HepG2 (cell line): ENCODE results near the gene NBL1. TPM values are rescaled to one million over a fixed set of nuclear protein-coding genes. Genes with fewer than 3 reads are reported as not detected.
A peak's percentile ranks its signal among the peaks of the same experiment; 100 is the strongest.

Experiments used
- ATAC-seq: fragments of 200-7000 bp; cut with Tn5 transposase; 3 replicates; pipeline ENCODE4 v1.9.1; 2020; ENCODE audit warnings: mild to moderate bottlenecking, moderate library complexity
- BruUV-seq: library from RNA; stranded (reverse); fragments of 400-500 nt; replicated peaks from 2 replicates; lab custom pipeline; 2021; lab: Mats Ljungman, UMichigan
- CTCF ChIA-PET: fragments of 300-600 bp; formaldehyde crosslinking; extraction: SDS; loops from one replicate; lab custom pipeline; 2021; ENCODE audit warnings: low total read pairs, inconsistent platforms, low intra/inter-chr PET ratio; lab: Yijun Ruan, JAX
- POLR2A ChIA-PET: fragments of 350-600 bp; sonication (Branson Sonifier 250); formaldehyde crosslinking; loops from one replicate; lab custom pipeline; 2020; ENCODE audit warnings: antibody characterized with exemption, inconsistent platforms; lab: Yijun Ruan, JAX
- DNase-seq: peaks from one replicate; pipeline ENCODE4 v3.0.0-alpha.2; 2015; ENCODE audit warnings: low spot score
- FAIRE-seq: peaks from 3 replicates; lab custom pipeline; 2011; peaks lifted over from hg19 to GRCh38; lab: Jason Lieb, UNC
- H2AFZ ChIP-seq: one replicate; pipeline ENCODE4 v1.6.1; 2011; ENCODE audit warnings: low read length, inconsistent platforms
- H3K27ac ChIP-seq: fragments of 300-600 bp; 3 replicates; pipeline ENCODE4 v1.8.0; 2011; ENCODE audit warnings: mixed run types, mild to moderate bottlenecking, mixed read lengths, low read length, inconsistent platforms; ENCODE audit not compliant: insufficient read depth; ENCODE audit errors: extremely low read length
- H3K27me3 ChIP-seq, 2 experiments: fragments of 200-600 bp in 1 of 2; 2 replicates in 1 of 2; 3 replicates in 1 of 2; pipeline versions ENCODE4 v1.6.0 to v1.8.0; 2011; ENCODE audit warnings: low read length in 2 of 2, mild to moderate bottlenecking in 2 of 2, moderate library complexity in 2 of 2, inconsistent platforms in 1 of 2; ENCODE audit not compliant: insufficient read depth in 2 of 2, control insufficient read depth in 1 of 2
- H3K36me3 ChIP-seq, 2 experiments: fragments of 200-600 bp in 1 of 2; replicated peaks in 1 of 2; 2 replicates in 1 of 2; 3 replicates in 1 of 2; pipeline versions ENCODE4 v1.5.1 to v1.8.0; 2011; ENCODE audit warnings: low read length in 2 of 2, inconsistent platforms in 1 of 2; ENCODE audit not compliant: insufficient read depth in 2 of 2, control insufficient read depth in 1 of 2
- H3K4me1 ChIP-seq: 2 replicates; pipeline ENCODE4 v1.5.1; 2012; ENCODE audit warnings: low read length, inconsistent platforms; ENCODE audit not compliant: insufficient read depth
- H3K4me2 ChIP-seq: 2 replicates; pipeline ENCODE4 v1.6.0; 2011; ENCODE audit warnings: low read depth, low read length, inconsistent platforms
- H3K4me3 ChIP-seq, 3 experiments: fragments of 200-600 bp in 1 of 3; sonication (generic), shearing (Covaris generic) in 1 of 3; replicated peaks in 1 of 3; 2 replicates each; pipeline ENCODE4 v1.5.1; 2011 to 2016; ENCODE audit warnings: low read length in 3 of 3, inconsistent platforms in 2 of 3, low read depth in 2 of 3, mild to moderate bottlenecking in 2 of 3, control low read depth in 1 of 3, mixed read lengths in 1 of 3; ENCODE audit not compliant: insufficient read depth in 1 of 3
- H3K79me2 ChIP-seq: one replicate; pipeline ENCODE4 v1.6.1; 2011; ENCODE audit warnings: low read length, inconsistent platforms; ENCODE audit not compliant: insufficient read depth
- H3K9ac ChIP-seq: 2 replicates; pipeline ENCODE4 v1.6.0; 2011; ENCODE audit warnings: mild to moderate bottlenecking, low read depth, low read length, inconsistent platforms; ENCODE audit not compliant: insufficient read depth
- H3K9me3 ChIP-seq: 2 replicates; pipeline ENCODE4 v1.5.1; 2012; ENCODE audit warnings: mild to moderate bottlenecking, low read length
- H4K20me1 ChIP-seq: 2 replicates; pipeline ENCODE4 v1.6.0; 2011; ENCODE audit warnings: inconsistent platforms, mild to moderate bottlenecking, low read length, moderate library complexity; ENCODE audit not compliant: insufficient read depth
- AGO2 ChIP-seq: fragments of 200-400 bp; formaldehyde crosslinking; optimal IDR thresholded peaks from 2 replicates; pipeline ENCODE3; 2017; ENCODE audit warnings: mild to moderate bottlenecking, low read depth, low read length, moderate library complexity
- CC2D1A ChIP-seq: sonication (generic); formaldehyde crosslinking; IDR thresholded peaks from 2 replicates; pipeline ENCODE4 v1.8.1; 2023; ENCODE audit warnings: mild to moderate bottlenecking, missing genetic modification reagents
- FOXK1 ChIP-seq: sonication (generic); formaldehyde crosslinking; IDR thresholded peaks from 2 replicates; pipeline ENCODE4 v1.4.0; 2020; ENCODE audit warnings: low read depth, missing genetic modification reagents, borderline replicate concordance
- FOXO1 ChIP-seq: sonication (generic); formaldehyde crosslinking; IDR thresholded peaks from 2 replicates; pipeline ENCODE4 v1.4.0; 2020; ENCODE audit warnings: missing genetic modification reagents
- GMEB2 ChIP-seq: IDR thresholded peaks from 2 replicates; pipeline ENCODE4 v1.6.1; 2016; ENCODE audit warnings: missing biosample characterization, missing genetic modification reagents, low read depth
- KDM4B ChIP-seq: sonication (generic); formaldehyde crosslinking; IDR thresholded peaks from 2 replicates; pipeline ENCODE4 v1.4.0; 2020; ENCODE audit warnings: missing genetic modification reagents
- PRDM4 ChIP-seq: sonication (generic); formaldehyde crosslinking; IDR thresholded peaks from 2 replicates; pipeline ENCODE4 v1.9.0; 2021; ENCODE audit warnings: missing genetic modification reagents, borderline replicate concordance
- REL ChIP-seq: sonication (generic); formaldehyde crosslinking; conservative IDR thresholded peaks from 2 replicates; pipeline ENCODE4 v1.8.0; 2022; ENCODE audit warnings: mild to moderate bottlenecking, missing genetic modification reagents, moderate library complexity
- REPIN1 ChIP-seq: sonication (generic); formaldehyde crosslinking; IDR thresholded peaks from 2 replicates; pipeline ENCODE4 v1.8.0; 2022; ENCODE audit warnings: missing genetic modification reagents, low read depth, mild to moderate bottlenecking, borderline replicate concordance
- SCMH1 ChIP-seq: sonication (generic); formaldehyde crosslinking; IDR thresholded peaks from 2 replicates; pipeline ENCODE4 v1.9.0; 2021; ENCODE audit warnings: missing genetic modification reagents, mild to moderate bottlenecking, borderline replicate concordance
- SP5 ChIP-seq: IDR thresholded peaks from 2 replicates; pipeline ENCODE4 v1.6.1; 2016; ENCODE audit warnings: low read depth, borderline replicate concordance
- U2AF2 ChIP-seq: fragments of 200-400 bp; formaldehyde crosslinking; IDR thresholded peaks from 2 replicates; pipeline ENCODE4 v1.6.1; 2017; ENCODE audit warnings: low read depth, mild to moderate bottlenecking, low read length
- ZFP37 ChIP-seq: sonication (generic); formaldehyde crosslinking; IDR thresholded peaks from 2 replicates; pipeline ENCODE4 v1.4.0; 2020; ENCODE audit warnings: missing genetic modification reagents, borderline replicate concordance
- ZMYM3 ChIP-seq: sonication (generic); formaldehyde crosslinking; IDR thresholded peaks from 2 replicates; pipeline ENCODE4 v1.5.1; 2020; ENCODE audit warnings: mild to moderate bottlenecking, missing genetic modification reagents
- ZNF12 ChIP-seq: sonication (generic); formaldehyde crosslinking; IDR thresholded peaks from 2 replicates; pipeline ENCODE4 v1.5.0; 2020; ENCODE audit warnings: missing genetic modification reagents
- ZNF230 ChIP-seq: sonication (generic); formaldehyde crosslinking; IDR thresholded peaks from 2 replicates; pipeline ENCODE4 v1.4.0; 2020; ENCODE audit warnings: mild to moderate bottlenecking, missing genetic modification reagents
- ZNF672 ChIP-seq: sonication (generic); formaldehyde crosslinking; IDR thresholded peaks from 2 replicates; pipeline ENCODE4 v1.8.1; 2022; ENCODE audit warnings: missing genetic modification reagents
- ZNF775 ChIP-seq: sonication (generic); formaldehyde crosslinking; IDR thresholded peaks from 2 replicates; pipeline ENCODE4 v1.4.0; 2020; ENCODE audit warnings: missing genetic modification reagents, mild to moderate bottlenecking, moderate library complexity, borderline replicate concordance
- ZSCAN29 ChIP-seq: sonication (generic); formaldehyde crosslinking; conservative IDR thresholded peaks from 2 replicates; pipeline ENCODE4 v1.4.0; 2020; ENCODE audit warnings: mild to moderate bottlenecking, missing genetic modification reagents
- WGBS: methylation state at CpG from one replicate; pipeline ENCODE4 v1.1.6; 2017; ENCODE audit warnings: low lambda C conversion rate; 5-methylcytosine and 5-hydroxymethylcytosine counted together
- in situ Hi-C: cut with HindIII; loops from 2 replicates; pipeline ENCODE4 v1.10.0; 2017; ENCODE audit warnings: low pct_unique_long_range_greater_than_20kb; ENCODE audit not compliant: extremely low pct_ligation_motif_present
- intact Hi-C: fragments of 100-400 bp; cut with micrococcal nuclease; formaldehyde crosslinking; loops from one replicate; pipeline ENCODE4 v1.10.0; 2022; ENCODE audit not compliant: unreplicated experiment
- polyA plus RNA-seq, 8 experiments: library from polyadenylated mRNA; depleted of rRNA in 3 of 8; stranded (reverse) in 7 of 8; unstranded in 1 of 8; fragments of >200 nt; fragmentation: Illumina TruSeq in 4 of 8; extraction: Trizol in 4 of 8; gene quantifications; 2 replicates each; pipeline versions ENCODE4 v1.2.1 to v1.2.3, GENCODE V29; 2011 to 2016; ENCODE audit warnings: low read depth in 4 of 8, missing spikeins in 1 of 8, mixed read lengths in 1 of 8; ENCODE audit not compliant: insufficient read depth in 1 of 8
- total RNA-seq, 5 experiments: library from RNA; depleted of rRNA; stranded (reverse); fragments of >200 nt; fragmentation: Illumina TruSeq; extraction: Trizol; gene quantifications; 2 replicates each; pipeline ENCODE4 v1.2.3, GENCODE V29; 2016; ENCODE audit warnings: low read depth in 1 of 5
- TF ChIP-seq, protein P1 (sequence below): IDR thresholded peaks from 2 replicates; pipeline ENCODE4 v1.6.1; 2016; ENCODE audit warnings: low read depth, borderline replicate concordance

Gene NBL1
- total and polyA plus RNA-seq, 2 of the 13 experiments (the other 11 are each of a cell fraction or from before 2014, with no cell fraction given): 2.7 to 13.8 TPM

GRCh38 chr1:19596714-19597495, 47.2 kb upstream of the NBL1 start:
- ChIA-PET POLR2A (interaction anchor here (0.8 to 2.3 kb wide), 10 partner anchors 9 to 285 kb away, joined by 3 to 13 read pairs (median 4); partner anchors contain the start of genes AKR7A2, CAPZB and SLC66A1), CTCF (no interaction called here)
- Histone ChIP-seq H2AFZ (peak overlapping the region; percentile 97), H3K27ac (peak overlapping the region; percentile 88), H3K27me3 (no peaks in the 10 kb centered on the region; a peak in 1 of 5 replicates), H3K4me2 (peak overlapping the region; percentile 82), H3K79me2 (peaks cover 47% of the 10 kb centered on the region), H3K9me3 (no peaks in the 10 kb centered on the region), H3K4me1 (peaks cover 52% of the 10 kb centered on the region), H4K20me1 (no peaks in the 10 kb centered on the region), H3K9ac (peak overlapping the region; percentile 88), H3K4me3 (peak overlapping the region; percentile 72 to 90 (median 78)), H3K36me3 (0 out of 5 replicates have a peak, but pooled peaks cover 0 to 11% of the 10 kb centered on the region in 2 experiments)
- ATAC-seq (peak; percentile 94), DNase-seq (peak; percentile 99), FAIRE-seq (peak; percentile 95)
- in situ Hi-C loops: loop anchor here (5.0 kb wide), 1 partner anchor 50 kb away; no protein-coding TSS in a partner anchor
- intact Hi-C loops: loop anchor here (1.0 to 10.0 kb wide), 4 partner anchors 45 to 212 kb away; partner anchors contain the start of gene NBL1
- BruUV-seq: no TSS peak
- 0% methylated on average over 15 of the region's 65 CpGs for WGBS
- TF ChIP-seq ZFP37 (CRISPR knock-in tag): no peak
- TF ChIP-seq, protein P1, sequence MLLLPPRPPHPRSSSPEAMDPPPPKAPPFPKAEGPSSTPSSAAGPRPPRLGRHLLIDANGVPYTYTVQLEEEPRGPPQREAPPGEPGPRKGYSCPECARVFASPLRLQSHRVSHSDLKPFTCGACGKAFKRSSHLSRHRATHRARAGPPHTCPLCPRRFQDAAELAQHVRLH: no peak
- TF ChIP-seq ZNF775 (CRISPR knock-in tag): no peak
- TF ChIP-seq FOXO1 (CRISPR knock-in tag): no peak
- no peak for TF ChIP-seq SP5 (CRISPR knock-in tag)
- no peak for TF ChIP-seq REL
- TF ChIP-seq GMEB2: no peak
- TF ChIP-seq ZSCAN29 (CRISPR knock-in tag): 0 out of 2 replicates have a peak, but pooled peaks have one; percentile 49
- TF ChIP-seq SCMH1 (CRISPR knock-in tag): no peak
- TF ChIP-seq ZNF12: no peak
- 0 out of 2 replicates have a peak, but pooled peaks have one; percentile 37 for TF ChIP-seq REPIN1 (CRISPR knock-in tag)
- TF ChIP-seq U2AF2: 0 out of 2 replicates have a peak, but pooled peaks have one; percentile 68
- TF ChIP-seq AGO2: peak; percentile 75
- no peak for TF ChIP-seq FOXK1 (CRISPR knock-in tag)
- no peak for TF ChIP-seq PRDM4 (CRISPR knock-in tag)
- TF ChIP-seq CC2D1A (CRISPR knock-in tag): no peak
- TF ChIP-seq ZNF672: no peak
- no peak; the same call in 1 of the 2 replicates for TF ChIP-seq ZNF230 (CRISPR knock-in tag)
- TF ChIP-seq KDM4B (CRISPR knock-in tag): no peak
- TF ChIP-seq ZMYM3 (CRISPR knock-in tag): no peak
